Activated CD8-positive, alpha-beta T cell treated with anti-CD3 and anti-CD28 coated beads for 36 hours (primary cell): ENCODE data around the gene C1QTNF7. TPM values are rescaled to one million over a fixed set of nuclear protein-coding genes. Genes with fewer than 3 reads are reported as not detected.
A peak's percentile ranks its signal among the peaks of the same experiment; 100 is the strongest.

ENCODE experiments used
- ATAC-seq: fragments of 200-7000 bp; cut with Tn5 transposase; one replicate; pipeline ENCODE4 v1.10.0; 2021; ENCODE audit warnings: mild to moderate bottlenecking, moderate library complexity
- CTCF ChIA-PET: fragments of 350-600 bp; sonication (Branson Sonifier 250); formaldehyde crosslinking; loops from one replicate; lab custom pipeline; 2021; ENCODE audit warnings: antibody characterized with exemption; lab: Charles Lee
- POLR2A ChIA-PET: fragments of 350-600 bp; sonication (Branson Sonifier 250); formaldehyde crosslinking; loops from one replicate; lab custom pipeline; 2021; ENCODE audit warnings: antibody characterized with exemption; lab: Charles Lee
- DNase-seq: peaks from one replicate; pipeline ENCODE4 v3.0.0-alpha.2; 2020
- H3K27ac Mint-ChIP-seq: one replicate; pipeline ENCODE4 v1.8.0; 2021; ENCODE audit warnings: mild to moderate bottlenecking, mixed read lengths
- H3K27me3 Mint-ChIP-seq: one replicate; pipeline ENCODE4 v1.8.0; 2021; ENCODE audit warnings: mixed read lengths
- H3K36me3 Mint-ChIP-seq: one replicate; pipeline ENCODE4 v1.8.0; 2021; ENCODE audit warnings: low read depth, mixed read lengths
- H3K4me1 Mint-ChIP-seq: one replicate; pipeline ENCODE4 v1.8.0; 2021; ENCODE audit warnings: low read depth, mixed read lengths
- H3K4me3 Mint-ChIP-seq: one replicate; pipeline ENCODE4 v1.8.0; 2021; ENCODE audit warnings: mild to moderate bottlenecking, moderate library complexity, mixed read lengths
- H3K9me3 Mint-ChIP-seq: one replicate; pipeline ENCODE4 v1.8.0; 2021; ENCODE audit warnings: mixed read lengths
- CTCF ChIP-seq: fragments of 200-600 bp; IDR thresholded peaks from one replicate; pipeline ENCODE4 v1.8.0; 2022; ENCODE audit warnings: antibody characterized with exemption, mild to moderate bottlenecking
- intact Hi-C: fragments of 100-400 bp; cut with micrococcal nuclease; formaldehyde crosslinking; loops from one replicate; pipeline ENCODE4 v1.10.0; 2022
- total RNA-seq, 2 experiments: library from RNA; stranded (reverse); gene quantifications; one replicate each; pipeline ENCODE4 v1.2.3, GENCODE V29; 2021

C1QTNF7 gene
- total RNA-seq, 2 experiments from 2014 or later: not detected

- DNase-seq: no peak
- H3K4me1 Mint-ChIP-seq: peaks cover 26% of the 10 kb centered on the region
- H3K9me3 Mint-ChIP-seq: no peaks in the 10 kb centered on the region
- H3K36me3 Mint-ChIP-seq: no peaks in the 10 kb centered on the region
- CTCF ChIA-PET: interaction anchor here (1.8 kb wide), 1 partner anchor 20 kb away, joined by 5 read pairs; no protein-coding TSS in a partner anchor
- no peak for TF ChIP-seq CTCF
- intact Hi-C loops: no loop called here
- H3K27ac Mint-ChIP-seq: no peak overlapping the region
- POLR2A ChIA-PET: no interaction called here
- no peak for ATAC-seq
- H3K27me3 Mint-ChIP-seq: no peaks in the 10 kb centered on the region
- H3K4me3 Mint-ChIP-seq: no peak overlapping the region
These were observed 11.2 kb upstream of the C1QTNF7 start for GRCh38 chr4:15416357-15417232.

- H3K4me3 Mint-ChIP-seq: no peak overlapping the region
- CTCF ChIA-PET: interaction anchor here (1.8 kb wide), 1 partner anchor 21 kb away, joined by 5 read pairs; no protein-coding TSS in a partner anchor
- ATAC-seq: no peak
- H3K4me1 Mint-ChIP-seq: peaks cover 22% of the 10 kb centered on the region
- H3K27ac Mint-ChIP-seq: no peak overlapping the region
- H3K9me3 Mint-ChIP-seq: no peaks in the 10 kb centered on the region
- intact Hi-C loops: no loop called here
- POLR2A ChIA-PET: no interaction called here
- H3K36me3 Mint-ChIP-seq: no peaks in the 10 kb centered on the region
- no peak for TF ChIP-seq CTCF
- no peaks in the 10 kb centered on the region for H3K27me3 Mint-ChIP-seq
- DNase-seq: no peak
These were observed 10.6 kb upstream of the C1QTNF7 start for GRCh38 chr4:15417233-15417660.

- Mint-ChIP-seq H3K4me1 (peaks cover 13% of the 10 kb centered on the region), H3K9me3 (no peaks in the 10 kb centered on the region), H3K4me3 (no peak overlapping the region), H3K36me3 (no peaks in the 10 kb centered on the region), H3K27ac (no peak overlapping the region), H3K27me3 (no peaks in the 10 kb centered on the region)
- ATAC-seq (no peak), DNase-seq (no peak)
- intact Hi-C loops: no loop called here
- POLR2A ChIA-PET: no interaction called here
- CTCF ChIA-PET: no interaction called here
- no peak for TF ChIP-seq CTCF
These were observed 8.9 kb upstream of the C1QTNF7 start for GRCh38 chr4:15418956-15419355.

GRCh38 chr4:15420642-15421041, 7.2 kb upstream of the C1QTNF7 start:
- H3K9me3 Mint-ChIP-seq: no peaks in the 10 kb centered on the region
- no peak overlapping the region for H3K4me3 Mint-ChIP-seq
- CTCF ChIA-PET: interaction anchor here (0.7 to 1.5 kb wide), 3 partner anchors 19 to 168 kb away, joined by 3 to 5 read pairs (median 3); no protein-coding TSS in a partner anchor
- H3K27ac Mint-ChIP-seq: no peak overlapping the region
- DNase-seq (no peak), ATAC-seq (no peak)
- peaks cover 14% of the 10 kb centered on the region for H3K4me1 Mint-ChIP-seq
- H3K27me3 Mint-ChIP-seq: no peaks in the 10 kb centered on the region
- no peaks in the 10 kb centered on the region for H3K36me3 Mint-ChIP-seq
- POLR2A ChIA-PET: no interaction called here
- intact Hi-C loops: no loop called here
- TF ChIP-seq CTCF: no peak

GRCh38 chr4:15423285-15423711, 4.5 kb upstream of the C1QTNF7 start:
- Mint-ChIP-seq H3K27me3 (no peaks in the 10 kb centered on the region), H3K4me3 (no peak overlapping the region), H3K9me3 (no peaks in the 10 kb centered on the region), H3K27ac (no peak overlapping the region), H3K4me1 (peaks cover 14% of the 10 kb centered on the region), H3K36me3 (no peaks in the 10 kb centered on the region)
- ATAC-seq (peak; percentile 47), DNase-seq (peak; percentile 23)
- ChIA-PET POLR2A (no interaction called here), CTCF (interaction anchor here (1.5 kb wide), 1 partner anchor 34 kb away, joined by 5 read pairs; no protein-coding TSS in a partner anchor)
- intact Hi-C loops: no loop called here
- TF ChIP-seq CTCF: no peak
